OCI-LY1 (cell line): Measurements from ENCODE around the gene ABCA5.

ENCODE experiments used
- H2AFZ ChIP-seq: fragments of 200-600 bp; sonication (generic), shearing (Covaris generic); 2 replicates; pipeline ENCODE4 v1.6.0; 2014; ENCODE audit warnings: antibody characterized with exemption, mild to moderate bottlenecking, low read length
- H3F3A ChIP-seq: fragments of 200-600 bp; sonication (generic), shearing (Covaris generic); 2 replicates; pipeline ENCODE4 v1.6.0; 2014; ENCODE audit warnings: mild to moderate bottlenecking, antibody characterized with exemption, low read length, moderate library complexity; ENCODE audit not compliant: insufficient read depth
- H3K27ac ChIP-seq: fragments of 200-600 bp; sonication (generic); 2 replicates; pipeline ENCODE4 v1.5.1; 2014; ENCODE audit warnings: low read length, mixed run types, mild to moderate bottlenecking, low read depth; ENCODE audit not compliant: poor library complexity, severe bottlenecking
- H3K27me3 ChIP-seq: fragments of 200-600 bp; sonication (generic); 2 replicates; pipeline ENCODE4 v1.6.0; 2014; ENCODE audit warnings: antibody characterized with exemption, mild to moderate bottlenecking, low read length, moderate library complexity; ENCODE audit not compliant: insufficient read depth
- H3K36me3 ChIP-seq: fragments of 200-600 bp; sonication (generic); 2 replicates; pipeline ENCODE4 v1.6.1; 2014; ENCODE audit warnings: mild to moderate bottlenecking, antibody characterized with exemption, low read length, moderate library complexity, mixed read lengths; ENCODE audit not compliant: insufficient read depth
- H3K4me1 ChIP-seq: fragments of 200-600 bp; sonication (generic); 2 replicates; pipeline ENCODE4 v1.5.1; 2014; ENCODE audit warnings: mild to moderate bottlenecking, low read length, moderate library complexity; ENCODE audit not compliant: insufficient read depth, severe bottlenecking
- H3K4me2 ChIP-seq: fragments of 200-600 bp; sonication (generic), shearing (Covaris generic); 2 replicates; pipeline ENCODE4 v1.6.1; 2014; ENCODE audit warnings: low read length
- H3K4me3 ChIP-seq: fragments of 200-600 bp; sonication (generic); 2 replicates; pipeline ENCODE4 v1.5.1; 2014; ENCODE audit warnings: low read length, low read depth, mild to moderate bottlenecking, mixed read lengths; ENCODE audit not compliant: poor library complexity, severe bottlenecking
- H3K79me2 ChIP-seq: fragments of 200-600 bp; shearing (Covaris generic); 2 replicates; pipeline ENCODE4 v1.6.1; 2016; ENCODE audit warnings: mixed run types, low read length, mixed read lengths; ENCODE audit not compliant: insufficient read depth
- H3K9ac ChIP-seq: fragments of 200-600 bp; sonication (generic), shearing (Covaris generic); 2 replicates; pipeline ENCODE4 v1.6.1; 2014; ENCODE audit warnings: mild to moderate bottlenecking, low read length, mixed read lengths
- H3K9me2 ChIP-seq: fragments of 200-600 bp; sonication (generic), shearing (Covaris generic); 2 replicates; pipeline ENCODE4 v1.6.1; 2014; ENCODE audit warnings: low read depth, mild to moderate bottlenecking, low read length, mixed read lengths
- H3K9me3 ChIP-seq: fragments of 200-600 bp; shearing (Covaris generic); 2 replicates; pipeline ENCODE4 v1.6.1; 2014; ENCODE audit warnings: low read length, mixed read lengths
- H4K20me1 ChIP-seq: fragments of 200-600 bp; sonication (generic), shearing (Covaris generic); 2 replicates; pipeline ENCODE4 v1.6.0; 2016; ENCODE audit warnings: mild to moderate bottlenecking, low read length; ENCODE audit not compliant: insufficient read depth
- EZH2 ChIP-seq: fragments of 200-600 bp; sonication (generic), shearing (Covaris generic); IDR thresholded peaks from 2 replicates; pipeline ENCODE4 v1.8.0; 2017; ENCODE audit warnings: borderline replicate concordance, mixed run types, mild to moderate bottlenecking, antibody characterized with exemption, low read length, moderate library complexity, mixed read lengths
- TF ChIP-seq, protein P1 (sequence below): fragments of 200-600 bp; sonication (generic), shearing (Covaris generic); IDR thresholded peaks from 2 replicates; pipeline ENCODE4 v1.5.1; 2017; ENCODE audit warnings: mild to moderate bottlenecking, antibody characterized with exemption, low read length, moderate library complexity, mixed read lengths

The ABCA5 gene

DNA sequence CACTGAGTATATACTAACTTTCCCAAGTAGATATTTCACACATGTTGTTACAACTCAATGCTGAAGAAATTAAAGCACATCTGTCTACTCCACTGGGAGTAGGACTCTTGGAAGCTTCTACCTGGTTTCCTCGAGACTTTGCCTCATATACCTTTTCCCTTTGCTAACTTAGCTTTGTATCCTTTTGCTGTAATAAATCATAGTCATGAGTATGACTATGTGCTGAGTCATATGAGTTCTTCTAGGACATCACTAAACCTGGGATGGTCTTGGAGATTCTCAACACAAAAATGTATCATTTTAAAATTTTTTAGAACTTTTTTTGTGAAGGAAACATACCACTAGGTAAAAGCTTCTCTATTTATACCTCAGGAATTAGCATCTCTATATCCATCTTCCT is 39.8 kb downstream of the ABCA5 start:
- TF ChIP-seq, protein P1, sequence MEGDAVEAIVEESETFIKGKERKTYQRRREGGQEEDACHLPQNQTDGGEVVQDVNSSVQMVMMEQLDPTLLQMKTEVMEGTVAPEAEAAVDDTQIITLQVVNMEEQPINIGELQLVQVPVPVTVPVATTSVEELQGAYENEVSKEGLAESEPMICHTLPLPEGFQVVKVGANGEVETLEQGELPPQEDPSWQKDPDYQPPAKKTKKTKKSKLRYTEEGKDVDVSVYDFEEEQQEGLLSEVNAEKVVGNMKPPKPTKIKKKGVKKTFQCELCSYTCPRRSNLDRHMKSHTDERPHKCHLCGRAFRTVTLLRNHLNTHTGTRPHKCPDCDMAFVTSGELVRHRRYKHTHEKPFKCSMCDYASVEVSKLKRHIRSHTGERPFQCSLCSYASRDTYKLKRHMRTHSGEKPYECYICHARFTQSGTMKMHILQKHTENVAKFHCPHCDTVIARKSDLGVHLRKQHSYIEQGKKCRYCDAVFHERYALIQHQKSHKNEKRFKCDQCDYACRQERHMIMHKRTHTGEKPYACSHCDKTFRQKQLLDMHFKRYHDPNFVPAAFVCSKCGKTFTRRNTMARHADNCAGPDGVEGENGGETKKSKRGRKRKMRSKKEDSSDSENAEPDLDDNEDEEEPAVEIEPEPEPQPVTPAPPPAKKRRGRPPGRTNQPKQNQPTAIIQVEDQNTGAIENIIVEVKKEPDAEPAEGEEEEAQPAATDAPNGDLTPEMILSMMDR: no peak
- no peak for TF ChIP-seq EZH2
- H3K9me2 ChIP-seq: no peaks in the 10 kb centered on the region
- H4K20me1 ChIP-seq: no peaks in the 10 kb centered on the region
- no peaks in the 10 kb centered on the region for H3K4me1 ChIP-seq
- H3K9me3 ChIP-seq: no peaks in the 10 kb centered on the region
- no peaks in the 10 kb centered on the region for H3K27me3 ChIP-seq
- no peaks in the 10 kb centered on the region for H3K79me2 ChIP-seq
- H3K4me3 ChIP-seq: no peak overlapping the region
- no peak overlapping the region for H3K9ac ChIP-seq
- H3K36me3 ChIP-seq: no peaks in the 10 kb centered on the region
- no peaks in the 10 kb centered on the region for H3F3A ChIP-seq
- H2AFZ ChIP-seq: no peak overlapping the region
- H3K27ac ChIP-seq: no peak overlapping the region
- H3K4me2 ChIP-seq: no peak overlapping the region

DNA sequence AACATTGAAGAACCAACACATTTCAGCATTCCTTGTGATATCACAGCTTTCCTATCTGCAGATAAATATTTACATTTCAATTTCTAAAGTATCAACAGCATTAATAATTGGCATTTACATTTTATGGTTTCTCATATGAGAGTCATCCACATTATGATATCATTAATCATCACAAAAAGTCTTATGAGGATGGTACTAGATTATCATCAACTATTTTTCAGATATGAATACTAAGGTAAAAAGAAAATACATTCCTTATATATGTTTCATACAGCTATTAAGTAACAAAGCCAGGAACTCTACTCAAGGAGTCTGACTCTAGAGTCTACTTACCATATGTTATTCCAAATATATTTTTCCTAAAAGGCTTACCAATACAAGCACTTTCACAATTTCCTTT is 40.7 kb downstream of the ABCA5 start:
- TF ChIP-seq, protein P1: no peak
- no peak for TF ChIP-seq EZH2
- Histone ChIP-seq H3K9me2 (no peaks in the 10 kb centered on the region), H3K9me3 (no peaks in the 10 kb centered on the region), H3K4me2 (no peak overlapping the region), H2AFZ (no peak overlapping the region), H3K4me1 (no peaks in the 10 kb centered on the region), H3K79me2 (no peaks in the 10 kb centered on the region), H3K27ac (no peak overlapping the region), H4K20me1 (no peaks in the 10 kb centered on the region), H3F3A (no peaks in the 10 kb centered on the region), H3K36me3 (no peaks in the 10 kb centered on the region), H3K4me3 (no peak overlapping the region), H3K27me3 (no peaks in the 10 kb centered on the region), H3K9ac (no peak overlapping the region)

DNA sequence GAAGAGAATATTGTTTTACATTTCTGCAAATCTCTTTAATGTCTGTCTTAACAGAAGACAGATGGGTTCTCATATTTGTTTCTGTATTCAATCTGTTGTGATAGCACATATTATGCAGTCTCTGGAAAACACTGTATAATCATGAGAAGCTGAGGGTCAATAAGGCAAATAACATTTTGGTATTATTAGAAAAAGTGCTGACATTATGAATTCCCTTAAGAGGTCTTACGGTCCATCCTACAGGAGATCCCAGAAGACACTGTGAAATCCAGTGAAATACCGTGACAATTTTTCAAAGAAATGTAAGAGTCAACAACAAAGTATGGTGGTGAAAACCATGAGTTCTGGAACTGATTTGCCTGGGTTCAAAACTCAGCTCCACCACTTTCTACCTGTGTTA is 42.3 kb downstream of the ABCA5 start:
- Histone ChIP-seq H3K27me3 (no peaks in the 10 kb centered on the region), H3K4me2 (no peak overlapping the region), H3K79me2 (no peaks in the 10 kb centered on the region), H3K4me3 (no peak overlapping the region), H3K4me1 (no peaks in the 10 kb centered on the region), H3K9me3 (no peaks in the 10 kb centered on the region), H3K27ac (no peak overlapping the region), H2AFZ (no peak overlapping the region), H3K36me3 (no peaks in the 10 kb centered on the region), H3K9me2 (no peaks in the 10 kb centered on the region), H3K9ac (no peak overlapping the region), H4K20me1 (no peaks in the 10 kb centered on the region), H3F3A (no peaks in the 10 kb centered on the region)
- TF ChIP-seq EZH2: no peak
- TF ChIP-seq, protein P1: no peak
